GM12878 (cell line): ENCODE data around the gene TBC1D8B. TPM values are rescaled to one million over a fixed set of nuclear protein-coding genes. Genes with fewer than 3 reads are reported as not detected.

ENCODE experiments used
- ATAC-seq: fragments of 200-7000 bp; cut with Tn5 transposase; 3 replicates; pipeline ENCODE4 v1.9.1; 2020; ENCODE audit warnings: mild to moderate bottlenecking, moderate library complexity
- BruUV-seq: library from RNA; stranded (reverse); fragments of 400-500 nt; replicated peaks from 2 replicates; lab custom pipeline; 2021; lab: Mats Ljungman, UMichigan
- CTCF ChIA-PET: fragments of 300-600 bp; sonication (Branson Sonifier 250); formaldehyde crosslinking; extraction: SDS; loops from one replicate; lab custom pipeline; 2021; ENCODE audit warnings: inconsistent platforms; lab: Yijun Ruan, JAX
- POLR2A ChIA-PET: fragments of 350-600 bp; formaldehyde crosslinking; extraction: SDS; loops from one replicate; lab custom pipeline; 2021; ENCODE audit warnings: inconsistent platforms; lab: Charles Lee
- RAD21 ChIA-PET: fragments of 300-600 bp; sonication (Branson Sonifier 250); formaldehyde crosslinking; loops from one replicate; lab custom pipeline; 2023; ENCODE audit warnings: antibody characterized with exemption; ENCODE audit not compliant: unreplicated experiment; lab: Charles Lee
- SMC1A ChIA-PET: fragments of 300-600 bp; sonication (Branson Sonifier 250); formaldehyde crosslinking; loops from one replicate; lab custom pipeline; 2023; ENCODE audit not compliant: unreplicated experiment, uncharacterized antibody; lab: Charles Lee
- DNase-seq: peaks from one replicate; pipeline ENCODE4 v3.0.0-alpha.2; 2011; ENCODE audit warnings: low read depth, low spot score
- FAIRE-seq: peaks from 3 replicates; lab custom pipeline; 2011; peaks lifted over from hg19 to GRCh38; lab: Jason Lieb, UNC
- H2AFZ ChIP-seq: 2 replicates; pipeline ENCODE4 v1.6.0; 2011; ENCODE audit warnings: low read depth, low read length, control low read depth; ENCODE audit not compliant: control insufficient read depth
- H3K27ac ChIP-seq: 2 replicates; pipeline ENCODE4 v1.5.1; 2011; ENCODE audit warnings: control low read depth; ENCODE audit not compliant: control insufficient read depth, insufficient read depth
- H3K27me3 ChIP-seq, 2 experiments: replicated peaks in 1 of 2; 2 replicates each; pipeline versions ENCODE4 v1.6.0 to v1.6.1; 2011; ENCODE audit warnings: low read length in 1 of 2; ENCODE audit not compliant: control insufficient read depth in 2 of 2, insufficient read depth in 2 of 2
- H3K36me3 ChIP-seq, 2 experiments: 2 replicates each; pipeline ENCODE4 v1.5.1; 2011; ENCODE audit warnings: low read length in 1 of 2; ENCODE audit not compliant: control insufficient read depth in 2 of 2, insufficient read depth in 2 of 2
- H3K4me1 ChIP-seq: 2 replicates; pipeline ENCODE4 v1.6.1; 2011; ENCODE audit warnings: mild to moderate bottlenecking, low read length, moderate library complexity, mixed read lengths; ENCODE audit not compliant: control insufficient read depth, insufficient read depth
- H3K4me2 ChIP-seq: 2 replicates; pipeline ENCODE4 v1.6.0; 2011; ENCODE audit warnings: control low read depth; ENCODE audit not compliant: control insufficient read depth, insufficient read depth
- H3K4me3 ChIP-seq: fragments of 200-600 bp; sonication (generic); 2 replicates; pipeline ENCODE4 v1.5.1; 2016
- H3K79me2 ChIP-seq: 2 replicates; pipeline ENCODE4 v1.6.0; 2011; ENCODE audit warnings: low read length; ENCODE audit not compliant: control insufficient read depth, insufficient read depth
- H3K9ac ChIP-seq: 2 replicates; pipeline ENCODE4 v1.8.0; 2011; ENCODE audit warnings: low read length, control low read depth, mixed read lengths; ENCODE audit not compliant: control insufficient read depth, insufficient read depth
- H3K9me3 ChIP-seq: replicated peaks from 3 replicates; pipeline ENCODE4 v1.5.1; 2011; ENCODE audit warnings: mild to moderate bottlenecking, low read length; ENCODE audit not compliant: control insufficient read depth, insufficient read depth
- H4K20me1 ChIP-seq: 2 replicates; pipeline ENCODE4 v1.6.0; 2011; ENCODE audit not compliant: control insufficient read depth, insufficient read depth
- ATF3 ChIP-seq: IDR thresholded peaks from 2 replicates; pipeline ENCODE4 v1.6.1; 2011; ENCODE audit warnings: low read depth, mild to moderate bottlenecking, low read length, moderate library complexity, borderline replicate concordance; ENCODE audit errors: extremely low read depth
- ATF7 ChIP-seq: fragments of 450-650 bp; IDR thresholded peaks from 2 replicates; pipeline ENCODE4 v1.6.1; 2016; ENCODE audit warnings: low read depth, mild to moderate bottlenecking
- CBFB ChIP-seq: IDR thresholded peaks from 2 replicates; pipeline ENCODE4 v1.6.1; 2016; ENCODE audit warnings: antibody characterized with exemption, low read depth
- EED ChIP-seq: sonication (generic); IDR thresholded peaks from 2 replicates; pipeline ENCODE4 v1.6.1; 2016; ENCODE audit warnings: antibody characterized with exemption, low read depth
- ELK1 ChIP-seq: IDR thresholded peaks from 2 replicates; pipeline ENCODE4 v1.6.1; 2012; ENCODE audit warnings: low read depth, low read length, improper control_type of control experiment
- MTA2 ChIP-seq: fragments of 450-650 bp; IDR thresholded peaks from 2 replicates; pipeline ENCODE4 v1.6.1; 2016; ENCODE audit warnings: low read depth, mild to moderate bottlenecking, moderate library complexity
- MYB ChIP-seq: fragments of 150-350 bp; IDR thresholded peaks from 2 replicates; pipeline ENCODE4 v1.6.1; 2014; ENCODE audit warnings: mild to moderate bottlenecking, low read depth, low read length, borderline replicate concordance
- RB1 ChIP-seq: fragments of 450-650 bp; formaldehyde crosslinking; IDR thresholded peaks from 2 replicates; pipeline ENCODE4 v1.6.1; 2017; ENCODE audit warnings: mild to moderate bottlenecking, borderline replicate concordance
- SUPT20H ChIP-seq: IDR thresholded peaks from 2 replicates; pipeline ENCODE4 v1.6.1; 2011; ENCODE audit warnings: low read depth, mild to moderate bottlenecking, low read length, moderate library complexity, borderline replicate concordance; ENCODE audit not compliant: control insufficient read depth
- TAF1 ChIP-seq: IDR thresholded peaks from 2 replicates; pipeline ENCODE4 v1.6.1; 2011; ENCODE audit warnings: mild to moderate bottlenecking, low read depth, low read length, borderline replicate concordance
- TCF3 ChIP-seq: IDR thresholded peaks from 2 replicates; pipeline ENCODE4 v1.6.1; 2012; ENCODE audit warnings: low read depth, mild to moderate bottlenecking, low read length, borderline replicate concordance; ENCODE audit not compliant: insufficient read depth
- TCF7 ChIP-seq: IDR thresholded peaks from 2 replicates; pipeline ENCODE4 v1.6.1; 2014; ENCODE audit warnings: antibody characterized with exemption, borderline replicate concordance
- ZNF274 ChIP-seq: IDR thresholded peaks from one replicate; pipeline ENCODE4 v1.8.0; 2011; ENCODE audit not compliant: insufficient read length, insufficient read depth
- WGBS: methylation state at CpG from one replicate; pipeline ENCODE4 v1.1.6; 2016; ENCODE audit warnings: low lambda C conversion rate; ENCODE audit not compliant: insufficient replicate concordance, insufficient coverage; ENCODE audit errors: missing lambda C conversion rate; 5-methylcytosine and 5-hydroxymethylcytosine counted together
- in situ Hi-C: fragments of 300-500 bp; cut with MboI; formaldehyde crosslinking; loops from 9 replicates; pipeline ENCODE4 v1.14.3; 2018; ENCODE audit warnings: mixed read lengths
- intact Hi-C: fragments of 100-400 bp; cut with micrococcal nuclease; formaldehyde crosslinking; loops from one replicate; pipeline ENCODE4 v1.14.2; 2022; ENCODE audit not compliant: unreplicated experiment
- polyA plus RNA-seq, 11 experiments: library from polyadenylated mRNA; depleted of rRNA in 4 of 11; unstranded in 6 of 11; stranded (reverse) in 5 of 11; fragments of >200 nt; fragmentation: Nextera tagmentation in 4 of 11; fragmentation: Illumina TruSeq in 1 of 11; extraction: Ambion mirVana in 4 of 11; extraction: Trizol in 1 of 11; gene quantifications; 1 replicate in 1 of 11; 2 replicates in 10 of 11; pipeline versions ENCODE4 v1.2.1 to v1.2.3, GENCODE V29; 2011 to 2016; ENCODE audit warnings: inconsistent platforms in 2 of 11, missing spikeins in 2 of 11, low read depth in 1 of 11
- total RNA-seq, 4 experiments: library from RNA; depleted of rRNA in 3 of 4; stranded (reverse); fragments of >200 nt in 3 of 4; fragmentation: Illumina TruSeq in 1 of 4; extraction: Trizol in 1 of 4; gene quantifications; 2 replicates each; pipeline versions ENCODE4 v1.2.1 to v1.2.3, GENCODE V29; 2013 to 2021
- TF ChIP-seq, protein P1 (sequence below): IDR thresholded peaks from 2 replicates; pipeline ENCODE4 v1.6.1; 2012; ENCODE audit warnings: low read depth, low read length, improper control_type of control experiment
- TF ChIP-seq, protein P2 (sequence below): fragments of 450-650 bp; IDR thresholded peaks from 2 replicates; pipeline ENCODE4 v1.6.1; 2017; ENCODE audit warnings: mild to moderate bottlenecking

TBC1D8B gene
- total and polyA plus RNA-seq, 10 of the 15 experiments (the other 5 are each of a cell fraction or from before 2014, with no cell fraction given): 0.95 to 2.6 (median 1.6) TPM

GRCh38 chrX:106902684-106903083, 100.2 kb downstream of the TBC1D8B start:
- POLR2A ChIA-PET: no interaction called here
- no peaks in the 10 kb centered on the region for H4K20me1 ChIP-seq
- no peaks in the 10 kb centered on the region for H3K36me3 ChIP-seq
- in situ Hi-C loops (no loop called here), intact Hi-C loops (no loop called here)
- H3K4me3 ChIP-seq: no peak overlapping the region
- BruUV-seq: no TSS peak
- CTCF ChIA-PET: interaction anchor here (0.7 to 2.6 kb wide), 6 partner anchors 8 to 526 kb away, joined by 3 to 12 read pairs (median 4); no protein-coding TSS in a partner anchor
- no peak overlapping the region for H3K4me2 ChIP-seq
- H3K9ac ChIP-seq: no peak overlapping the region
- SMC1A ChIA-PET: interaction anchor here (0.8 kb wide), 1 partner anchor 12 kb away, joined by 3 read pairs; no protein-coding TSS in a partner anchor
- no peak for FAIRE-seq
- 16% methylated on average over 2 of the region's 2 CpGs for WGBS
- no peaks in the 10 kb centered on the region for H3K27me3 ChIP-seq
- H3K4me1 ChIP-seq: no peaks in the 10 kb centered on the region
- H3K9me3 ChIP-seq: no peaks in the 10 kb centered on the region
- H2AFZ ChIP-seq: no peak overlapping the region
- H3K27ac ChIP-seq: no peak overlapping the region
- ATAC-seq: no peak
- no peaks in the 10 kb centered on the region for H3K79me2 ChIP-seq
- no peak for DNase-seq
- RAD21 ChIA-PET: interaction anchor here (1.7 kb wide), 1 partner anchor 9 kb away, joined by 6 read pairs; no protein-coding TSS in a partner anchor
- no peak for TF ChIP-seq CBFB
- no peak for TF ChIP-seq TCF3
- no peak for TF ChIP-seq MYB
- TF ChIP-seq, protein P1, sequence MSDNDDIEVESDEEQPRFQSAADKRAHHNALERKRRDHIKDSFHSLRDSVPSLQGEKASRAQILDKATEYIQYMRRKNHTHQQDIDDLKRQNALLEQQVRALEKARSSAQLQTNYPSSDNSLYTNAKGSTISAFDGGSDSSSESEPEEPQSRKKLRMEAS: no peak
- no peak for TF ChIP-seq MTA2
- no peak for TF ChIP-seq ZNF274
- TF ChIP-seq RB1: no peak
- no peak for TF ChIP-seq ATF3
- TF ChIP-seq EED: no peak
- TF ChIP-seq, protein P2, sequence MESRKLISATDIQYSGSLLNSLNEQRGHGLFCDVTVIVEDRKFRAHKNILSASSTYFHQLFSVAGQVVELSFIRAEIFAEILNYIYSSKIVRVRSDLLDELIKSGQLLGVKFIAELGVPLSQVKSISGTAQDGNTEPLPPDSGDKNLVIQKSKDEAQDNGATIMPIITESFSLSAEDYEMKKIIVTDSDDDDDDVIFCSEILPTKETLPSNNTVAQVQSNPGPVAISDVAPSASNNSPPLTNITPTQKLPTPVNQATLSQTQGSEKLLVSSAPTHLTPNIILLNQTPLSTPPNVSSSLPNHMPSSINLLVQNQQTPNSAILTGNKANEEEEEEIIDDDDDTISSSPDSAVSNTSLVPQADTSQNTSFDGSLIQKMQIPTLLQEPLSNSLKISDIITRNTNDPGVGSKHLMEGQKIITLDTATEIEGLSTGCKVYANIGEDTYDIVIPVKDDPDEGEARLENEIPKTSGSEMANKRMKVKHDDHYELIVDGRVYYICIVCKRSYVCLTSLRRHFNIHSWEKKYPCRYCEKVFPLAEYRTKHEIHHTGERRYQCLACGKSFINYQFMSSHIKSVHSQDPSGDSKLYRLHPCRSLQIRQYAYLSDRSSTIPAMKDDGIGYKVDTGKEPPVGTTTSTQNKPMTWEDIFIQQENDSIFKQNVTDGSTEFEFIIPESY: no peak
- no peak for TF ChIP-seq ATF7
- TF ChIP-seq ELK1: no peak
- TF ChIP-seq TAF1: no peak
- no peak for TF ChIP-seq TCF7
- TF ChIP-seq SUPT20H: no peak
- TF ChIP-seq, all 136 proteins: peak for 0
